HG03135 (cell line): Measurements from ENCODE around the gene PTBP1.

Source experiments
- ATAC-seq: cut with Tn5 transposase; IDR thresholded peaks from one replicate; pipeline ENCODE4 v1.9.1; 2021; ENCODE audit warnings: mild to moderate bottlenecking, moderate library complexity; ENCODE audit not compliant: unreplicated experiment

The PTBP1 gene

GRCh38 chr19:796692-797527, at the start of gene PTBP1:
PTBP1 (plus strand) TSS chr19:797452; CDS start chr19:797498, 46 bp downstream.
- peak; percentile 79 for ATAC-seq

- ATAC-seq, result no peak
These were observed 49.0 kb upstream of the PTBP1 start for GRCh38 chr19:748274-748598.

- no peak for ATAC-seq
These were observed 47.4 kb upstream of the PTBP1 start for GRCh38 chr19:749811-750210.

- no peak for ATAC-seq
These were observed 46.4 kb upstream of the PTBP1 start, which contains the start of gene MISP for GRCh38 chr19:750640-751423. MISP (plus strand) TSS chr19:751112; CDS start chr19:756947, 5,835 bp downstream.

GRCh38 chr19:751501-752341, 45.5 kb upstream of the PTBP1 start:
- ATAC-seq, result no peak

- ATAC-seq, result no peak
These were observed 44.4 kb upstream of the PTBP1 start for GRCh38 chr19:752652-753517.

- no peak for ATAC-seq
These were observed 42.7 kb upstream of the PTBP1 start for GRCh38 chr19:754530-754929.

GRCh38 chr19:755063-755462, 42.2 kb upstream of the PTBP1 start:
- ATAC-seq, result no peak

GRCh38 chr19:756236-756635, 41.0 kb upstream of the PTBP1 start:
- no peak for ATAC-seq

GRCh38 chr19:756821-757688, 40.2 kb upstream of the PTBP1 start:
- no peak for ATAC-seq

- no peak for ATAC-seq
These were observed 39.2 kb upstream of the PTBP1 start for GRCh38 chr19:757811-758668.

GRCh38 chr19:763181-763580, 34.1 kb upstream of the PTBP1 start:
- no peak for ATAC-seq

- ATAC-seq, result no peak
These were observed 33.4 kb upstream of the PTBP1 start for GRCh38 chr19:763869-764268.

- no peak for ATAC-seq
These were observed 33.0 kb upstream of the PTBP1 start for GRCh38 chr19:764301-764700.

- ATAC-seq, result no peak
These were observed 32.0 kb upstream of the PTBP1 start for GRCh38 chr19:765179-765738.

GRCh38 chr19:768424-768823, 28.8 kb upstream of the PTBP1 start:
- no peak for ATAC-seq

GRCh38 chr19:769616-770015, 27.6 kb upstream of the PTBP1 start:
- no peak for ATAC-seq

GRCh38 chr19:771332-771785, 25.9 kb upstream of the PTBP1 start:
- ATAC-seq, result no peak
